ENCODE measurements around the gene HERPUD1.
"Not testable (repeated sequence)": the region's sequence is repeated elsewhere in the genome, so short reads cannot be mapped to it uniquely, and the experiment has no call there.

Gene HERPUD1

GRCh38 chr16:56961851-56962281, 29.9 kb downstream of the HERPUD1 start, which contains the start of gene CETP:
CETP (plus strand) TSS chr16:56961950; CDS start chr16:56961980, 30 bp downstream.
- DNase-seq, result no peak

- DNase-seq, result no peak
These were observed 32.6 kb downstream of the HERPUD1 start for GRCh38 chr16:56964243-56965148.

GRCh38 chr16:56965149-56966092, 33.5 kb downstream of the HERPUD1 start:
- no peak for DNase-seq

GRCh38 chr16:56966093-56966475, 34.1 kb downstream of the HERPUD1 start:
- DNase-seq, result no peak

- no peak for DNase-seq
These were observed 35.8 kb downstream of the HERPUD1 start for GRCh38 chr16:56967733-56968132.

GRCh38 chr16:56969769-56970168, 37.8 kb downstream of the HERPUD1 start:
- DNase-seq, result no peak

GRCh38 chr16:56970934-56971767, 39.2 kb downstream of the HERPUD1 start:
- DNase-seq, result no peak

GRCh38 chr16:56971768-56972043, 39.8 kb downstream of the HERPUD1 start:
- DNase-seq, result no peak

- no peak for DNase-seq
These were observed 40.7 kb downstream of the HERPUD1 start for GRCh38 chr16:56972403-56973293.

GRCh38 chr16:56973294-56973689, 41.4 kb downstream of the HERPUD1 start:
- no peak for DNase-seq

GRCh38 chr16:56973899-56974298, 42.0 kb downstream of the HERPUD1 start:
- DNase-seq, result not testable (repeated sequence)

- no peak for DNase-seq
These were observed 42.8 kb downstream of the HERPUD1 start for GRCh38 chr16:56974549-56975300.

GRCh38 chr16:56975714-56976113, 43.8 kb downstream of the HERPUD1 start:
- DNase-seq, result no peak

- DNase-seq, result no peak
These were observed 45.3 kb downstream of the HERPUD1 start for GRCh38 chr16:56977216-56977615.

GRCh38 chr16:56977823-56978430, 46.0 kb downstream of the HERPUD1 start:
- no peak for DNase-seq

GRCh38 chr16:56980201-56980535, 48.2 kb downstream of the HERPUD1 start:
- DNase-seq, result no peak

- DNase-seq, result no peak
These were observed 49.1 kb downstream of the HERPUD1 start for GRCh38 chr16:56980792-56981724.

GRCh38 chr16:56981729-56982271, 49.9 kb downstream of the HERPUD1 start:
- no peak for DNase-seq

GRCh38 chr16:56982695-56983094, 50.8 kb downstream of the HERPUD1 start:
- no peak for DNase-seq

Measured in NCI-H2107 (cell line).